Astrocyte of the spinal cord (primary cell): ENCODE measurements around the gene CD37.

Experiments used
- DNase-seq: peaks from one replicate; pipeline ENCODE4 v3.0.0; 2011; ENCODE audit warnings: low read depth, low spot score
- H3K4me3 ChIP-seq: 2 replicates; pipeline ENCODE4 v1.5.1; 2011; ENCODE audit warnings: low read depth, mild to moderate bottlenecking, low read length, moderate library complexity
- in situ Hi-C: cut with HindIII; loops from 2 replicates; pipeline ENCODE4 v1.10.0; 2017; ENCODE audit warnings: low sequenced_read_pairs
- TF ChIP-seq, protein P1 (sequence below): IDR thresholded peaks from 2 replicates; pipeline ENCODE4 v1.5.1; 2012; ENCODE audit warnings: low read depth, mild to moderate bottlenecking, low read length, inconsistent platforms

CD37 gene

DNA sequence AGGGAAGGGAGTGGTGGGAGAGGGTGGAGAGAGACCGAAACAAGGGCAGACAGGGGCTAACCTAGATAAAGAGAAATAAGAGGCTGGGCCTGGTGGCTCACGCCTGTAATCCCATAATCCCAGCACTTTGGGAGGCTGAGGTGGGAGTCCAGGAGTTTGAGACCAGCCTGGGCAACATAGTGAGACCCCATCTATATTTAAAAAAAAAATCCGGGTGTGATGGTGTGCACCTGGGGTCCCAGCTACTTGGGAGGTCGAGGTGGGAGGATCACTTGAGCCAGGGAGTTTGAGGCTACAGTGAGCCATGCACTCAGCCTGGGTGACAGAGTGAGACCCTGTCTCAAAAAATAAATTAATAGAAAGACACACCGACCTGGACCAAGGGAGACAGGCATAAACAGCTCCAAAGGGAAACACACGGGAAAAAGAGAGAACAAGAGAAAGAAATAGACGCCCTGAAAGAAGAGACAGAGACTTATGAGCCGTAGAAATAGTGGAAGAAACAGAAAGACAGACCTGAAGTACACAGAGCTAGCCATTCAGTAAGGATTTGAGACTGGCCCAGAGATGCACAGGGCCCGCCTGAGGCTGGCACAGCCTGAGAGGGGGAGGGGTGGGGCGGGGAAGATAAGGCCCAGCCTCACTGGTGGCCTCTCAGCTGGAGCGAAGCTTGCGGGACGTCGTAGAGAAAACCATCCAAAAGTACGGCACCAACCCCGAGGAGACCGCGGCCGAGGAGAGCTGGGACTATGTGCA is 2.2 kb downstream of the CD37 start:
- in situ Hi-C loops: no loop called here

DNA sequence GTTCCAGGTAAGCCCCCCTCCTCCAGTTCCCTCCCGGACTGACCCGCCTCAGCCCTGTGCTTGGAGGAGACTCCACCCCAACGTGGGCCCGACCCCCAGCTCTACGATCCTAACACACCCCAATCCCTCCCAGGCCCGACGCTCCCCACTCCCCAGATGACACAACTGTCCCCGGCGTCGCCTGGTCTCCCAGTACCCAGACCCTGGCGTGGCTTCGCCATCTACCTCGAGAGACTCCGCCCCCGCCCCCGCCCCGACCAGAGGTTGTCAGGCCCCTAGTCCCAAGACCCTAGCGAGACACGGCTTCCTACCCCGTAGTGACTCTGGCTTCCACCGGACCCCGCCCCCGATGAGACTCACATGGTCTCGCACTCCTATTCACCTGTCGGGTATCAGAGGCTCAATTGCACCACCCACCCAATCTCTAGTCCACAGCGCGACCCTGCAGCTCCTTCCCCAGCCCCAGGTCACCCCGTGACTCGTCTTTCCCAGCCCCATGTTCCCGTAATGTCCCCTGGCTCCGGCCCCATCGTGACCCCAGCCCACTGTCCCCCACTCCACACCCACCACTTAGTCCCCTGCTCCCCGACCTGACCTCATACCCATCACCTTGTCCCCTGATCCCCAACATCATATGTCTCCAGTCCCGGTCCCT is 2.9 kb downstream of the CD37 start:
- TF ChIP-seq, protein P1, sequence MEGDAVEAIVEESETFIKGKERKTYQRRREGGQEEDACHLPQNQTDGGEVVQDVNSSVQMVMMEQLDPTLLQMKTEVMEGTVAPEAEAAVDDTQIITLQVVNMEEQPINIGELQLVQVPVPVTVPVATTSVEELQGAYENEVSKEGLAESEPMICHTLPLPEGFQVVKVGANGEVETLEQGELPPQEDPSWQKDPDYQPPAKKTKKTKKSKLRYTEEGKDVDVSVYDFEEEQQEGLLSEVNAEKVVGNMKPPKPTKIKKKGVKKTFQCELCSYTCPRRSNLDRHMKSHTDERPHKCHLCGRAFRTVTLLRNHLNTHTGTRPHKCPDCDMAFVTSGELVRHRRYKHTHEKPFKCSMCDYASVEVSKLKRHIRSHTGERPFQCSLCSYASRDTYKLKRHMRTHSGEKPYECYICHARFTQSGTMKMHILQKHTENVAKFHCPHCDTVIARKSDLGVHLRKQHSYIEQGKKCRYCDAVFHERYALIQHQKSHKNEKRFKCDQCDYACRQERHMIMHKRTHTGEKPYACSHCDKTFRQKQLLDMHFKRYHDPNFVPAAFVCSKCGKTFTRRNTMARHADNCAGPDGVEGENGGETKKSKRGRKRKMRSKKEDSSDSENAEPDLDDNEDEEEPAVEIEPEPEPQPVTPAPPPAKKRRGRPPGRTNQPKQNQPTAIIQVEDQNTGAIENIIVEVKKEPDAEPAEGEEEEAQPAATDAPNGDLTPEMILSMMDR: no peak
- in situ Hi-C loops: no loop called here
- H3K4me3 ChIP-seq: no peak overlapping the region
- DNase-seq: no peak

More for the DNA sequence above, 2.2 kb downstream of the CD37 start:
- no peak overlapping the region for H3K4me3 ChIP-seq
- TF ChIP-seq, protein P1: no peak
- no peak for DNase-seq

DNA sequence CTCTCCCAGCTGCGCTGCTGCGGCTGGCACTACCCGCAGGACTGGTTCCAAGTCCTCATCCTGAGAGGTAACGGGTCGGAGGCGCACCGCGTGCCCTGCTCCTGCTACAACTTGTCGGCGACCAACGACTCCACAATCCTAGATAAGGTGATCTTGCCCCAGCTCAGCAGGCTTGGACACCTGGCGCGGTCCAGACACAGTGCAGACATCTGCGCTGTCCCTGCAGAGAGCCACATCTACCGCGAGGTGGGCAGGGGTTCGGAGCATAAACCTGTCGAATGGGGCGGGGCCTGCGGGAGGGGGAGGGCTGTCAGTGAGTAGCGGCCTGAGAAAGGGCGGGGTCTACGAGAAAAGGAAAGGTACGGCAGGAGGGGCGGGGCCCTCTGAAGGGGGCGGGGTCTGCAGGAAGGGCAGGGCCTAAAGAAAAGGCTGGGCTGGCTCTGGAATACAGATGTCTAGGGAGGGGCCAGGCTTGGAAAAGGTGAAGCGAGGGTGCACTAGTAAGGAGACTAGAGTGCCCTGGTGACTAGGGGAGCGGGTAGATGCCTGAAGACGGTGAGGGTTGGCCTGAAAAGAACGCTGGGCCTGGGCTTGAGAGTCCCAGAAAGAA is 3.6 kb downstream of the CD37 start:
- peak; percentile 43 for DNase-seq
- TF ChIP-seq, protein P1: no peak
- in situ Hi-C loops: no loop called here
- H3K4me3 ChIP-seq: no peak overlapping the region

DNA sequence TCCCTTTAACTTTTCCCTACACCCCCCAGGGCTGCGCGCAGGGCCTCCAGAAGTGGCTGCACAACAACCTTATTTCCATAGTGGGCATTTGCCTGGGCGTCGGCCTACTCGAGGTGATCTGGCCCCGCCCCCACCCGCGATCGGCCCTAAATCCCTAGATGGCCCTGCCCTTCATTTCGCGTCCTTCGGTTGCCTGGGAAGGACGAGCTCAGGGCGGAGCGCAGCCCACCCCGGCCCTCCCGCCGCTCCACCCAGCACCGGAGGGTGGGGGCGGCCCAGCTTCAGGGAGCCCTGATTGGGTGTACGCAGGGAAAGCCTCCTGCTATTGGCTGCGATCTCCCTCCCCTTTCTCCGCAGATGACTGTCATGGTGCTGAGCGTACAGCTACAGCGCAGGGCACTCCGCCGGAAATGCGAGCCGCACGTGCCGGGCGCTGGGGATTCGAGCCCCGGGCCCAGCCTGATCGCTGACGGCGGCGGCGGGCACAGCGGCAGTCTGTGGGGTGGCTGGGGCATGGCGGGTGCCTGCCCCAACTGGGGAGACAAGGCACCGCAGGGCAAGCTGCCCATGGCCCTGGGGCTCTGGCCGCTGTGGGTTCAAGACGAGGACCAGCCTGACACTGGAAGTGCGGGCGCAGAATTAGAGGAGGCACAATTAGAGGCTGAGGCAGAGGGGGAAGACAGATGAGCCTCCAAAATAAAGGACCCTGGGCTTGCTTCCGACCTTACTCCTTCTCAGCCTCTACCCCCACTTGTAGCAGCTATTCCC is 4.3 kb downstream of the CD37 start:
- peak; percentile 89 for DNase-seq

DNA sequence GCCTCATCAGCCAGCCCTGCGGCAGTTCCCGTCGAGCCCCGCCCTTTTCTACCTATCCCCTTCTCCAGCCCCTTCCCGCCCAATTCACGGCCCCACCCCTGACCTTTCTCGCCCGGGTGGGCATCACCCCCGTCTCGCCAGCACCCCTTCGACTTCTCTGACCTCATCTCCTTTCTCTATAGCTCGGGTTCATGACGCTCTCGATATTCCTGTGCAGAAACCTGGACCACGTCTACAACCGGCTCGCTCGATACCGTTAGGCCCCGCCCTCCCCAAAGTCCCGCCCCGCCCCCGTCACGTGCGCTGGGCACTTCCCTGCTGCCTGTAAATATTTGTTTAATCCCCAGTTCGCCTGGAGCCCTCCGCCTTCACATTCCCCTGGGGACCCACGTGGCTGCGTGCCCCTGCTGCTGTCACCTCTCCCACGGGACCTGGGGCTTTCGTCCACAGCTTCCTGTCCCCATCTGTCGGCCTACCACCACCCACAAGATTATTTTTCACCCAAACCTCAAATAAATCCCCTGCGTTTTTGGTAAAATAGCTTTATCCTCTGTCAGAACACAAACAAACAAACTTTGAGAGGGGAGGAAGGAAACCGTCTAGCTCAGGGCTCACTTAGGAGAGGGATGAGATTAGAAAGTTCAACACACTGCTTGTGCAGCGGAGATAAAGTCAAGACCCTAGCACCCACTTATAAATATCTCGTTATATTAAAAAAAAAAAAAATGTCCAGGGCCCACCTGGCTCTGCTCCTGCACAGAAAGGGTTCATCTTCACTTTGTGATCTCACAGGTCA is 5.1 kb downstream of the CD37 start:
- TF ChIP-seq, protein P1: no peak
- in situ Hi-C loops: no loop called here
- DNase-seq: no peak
- no peak overlapping the region for H3K4me3 ChIP-seq

More for the DNA sequence above, 4.3 kb downstream of the CD37 start:
- in situ Hi-C loops: no loop called here
- TF ChIP-seq, protein P1: no peak
- H3K4me3 ChIP-seq: no peak overlapping the region
